ENCODE data around the gene KCTD3. TPM values are rescaled to one million over a fixed set of nuclear protein-coding genes. Genes with fewer than 3 reads are reported as not detected.

Gene KCTD3
- total RNA-seq, 1 experiment from 2014 or later: 52.8 TPM

DNA sequence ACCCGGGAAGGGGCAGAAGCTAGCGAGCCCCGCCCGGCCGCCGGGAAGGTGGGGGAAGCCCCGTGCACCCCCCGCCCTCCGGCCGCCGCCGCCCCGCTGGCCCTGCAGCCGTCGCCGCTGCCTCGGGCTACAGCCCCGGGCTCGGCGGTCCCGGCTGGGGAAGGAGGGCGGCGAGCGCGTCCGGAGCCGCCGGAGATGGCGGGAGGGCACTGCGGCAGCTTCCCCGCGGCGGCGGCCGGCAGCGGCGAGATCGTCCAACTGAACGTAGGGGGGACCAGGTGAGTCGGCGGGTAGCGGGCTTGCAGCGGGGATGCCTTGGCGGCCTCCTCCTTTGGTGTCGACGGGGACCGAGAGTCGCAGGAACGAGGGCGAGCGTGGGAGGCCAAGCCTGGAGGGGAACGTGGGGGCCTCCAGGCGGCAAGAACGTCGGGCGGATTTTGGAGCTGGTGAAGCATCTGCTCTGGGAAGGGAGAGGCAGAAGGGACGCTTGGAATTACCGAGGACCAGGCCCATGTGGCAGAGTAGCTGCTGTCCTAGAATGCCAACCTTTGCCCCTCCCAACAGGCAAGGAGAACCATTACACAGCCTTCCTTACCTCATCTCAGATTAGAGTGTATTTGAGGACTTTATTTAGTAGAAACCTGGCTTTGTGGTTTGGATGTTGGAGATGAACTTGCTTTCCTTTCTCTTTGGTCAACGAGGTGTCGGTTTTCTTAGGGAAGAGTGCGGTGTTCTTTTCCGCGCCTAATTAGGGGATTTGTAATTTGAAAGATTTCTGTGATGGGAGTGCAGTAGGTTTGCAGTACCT, 591 bp downstream of the KCTD3 start:
- Histone ChIP-seq H3K4me1 (ENCODE audit: insufficient read depth, low read length) (peaks cover 44% of the 10 kb centered on the region), H2AFZ (ENCODE audit: low read length) (peak overlapping the region; percentile 92), H3K27ac (ENCODE audit: low read length) (peak overlapping the region; percentile 88), H3K4me2 (ENCODE audit: low read length) (peak overlapping the region; percentile 88), H3K9me2 (replicated peaks; ENCODE audit: low read length) (no peaks in the 10 kb centered on the region), H3K9ac (ENCODE audit: low read length) (peak overlapping the region; percentile 83), H3K79me2 (ENCODE audit: low read length) (peaks cover 72% of the 10 kb centered on the region), H3K4me3 (ENCODE audit: low read length) (peak overlapping the region; percentile 81), H4K20me1 (ENCODE audit: low read length) (peaks cover 24% of the 10 kb centered on the region), H3K9me3 (ENCODE audit: low read length) (no peaks in the 10 kb centered on the region), H3F3A (ENCODE audit: low read length, unreplicated experiment) (peaks cover 17% of the 10 kb centered on the region), H3K36me3 (ENCODE audit: low read depth, low read length) (no peaks in the 10 kb centered on the region), H3K27me3 (ENCODE audit: low read length) (no peaks in the 10 kb centered on the region)
- ATAC-seq (peak; percentile 60), DNase-seq (peak; percentile 77)
- TF ChIP-seq EZH2phosphoT487 (IDR thresholded peaks at IDR 0.05; ENCODE audit: borderline replicate concordance, low read length): no peak
- POLR2A ChIA-PET (ENCODE audit: unreplicated experiment): interaction anchor here (0.7 kb wide), 1 partner anchor 25 kb away, joined by 5 read pairs; no protein-coding TSS in a partner anchor
- intact Hi-C loops (cut with micrococcal nuclease): loop anchor here (2.0 kb wide), 1 partner anchor 375 kb away; no protein-coding TSS in a partner anchor
- CTCF ChIA-PET: no interaction called here
- BruUV-seq (replicated peaks): TSS peak; percentile 63

DNA sequence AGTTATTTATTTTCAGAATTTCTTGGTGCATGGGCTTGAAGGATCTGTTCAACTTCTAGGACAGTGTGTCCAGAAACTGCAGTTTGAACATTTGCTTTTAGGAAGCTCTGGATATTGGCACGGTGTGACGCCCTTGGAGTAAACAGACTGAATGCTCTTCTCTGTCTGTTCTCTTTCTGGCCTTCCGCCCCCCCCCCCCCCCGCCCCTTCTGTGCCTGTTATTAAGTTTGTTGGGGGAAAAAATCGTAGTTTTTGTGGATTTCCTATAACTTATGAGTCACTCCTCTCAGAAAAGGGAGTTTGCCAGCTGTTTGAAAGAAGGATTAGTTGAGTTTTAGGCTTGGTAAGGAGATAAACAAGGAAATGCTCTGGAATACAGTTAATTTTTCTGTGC, 1.2 kb downstream of the KCTD3 start:
- H3K9ac ChIP-seq (ENCODE audit: low read length): peak overlapping the region; percentile 83
- H3K9me2 ChIP-seq (replicated peaks; ENCODE audit: low read length): no peaks in the 10 kb centered on the region
- H4K20me1 ChIP-seq (ENCODE audit: low read length): peaks cover 27% of the 10 kb centered on the region
- peak overlapping the region; percentile 88 for H3K27ac ChIP-seq (ENCODE audit: low read length)
- peak; percentile 61 for DNase-seq
- peak; percentile 19 for ATAC-seq
- H3K36me3 ChIP-seq (ENCODE audit: low read depth, low read length): no peaks in the 10 kb centered on the region
- ChIA-PET CTCF (no interaction called here), POLR2A (ENCODE audit: unreplicated experiment) (interaction anchor here (0.6 to 0.7 kb wide), 3 partner anchors 25 to 434 kb away, joined by 3 to 5 read pairs (median 4); no protein-coding TSS in a partner anchor)
- intact Hi-C loops (cut with micrococcal nuclease): no loop called here
- H3K4me1 ChIP-seq (ENCODE audit: insufficient read depth, low read length): peaks cover 48% of the 10 kb centered on the region
- no peaks in the 10 kb centered on the region for H3K27me3 ChIP-seq (ENCODE audit: low read length)
- peaks cover 17% of the 10 kb centered on the region for H3F3A ChIP-seq (ENCODE audit: low read length, unreplicated experiment)
- peaks cover 78% of the 10 kb centered on the region for H3K79me2 ChIP-seq (ENCODE audit: low read length)
- TF ChIP-seq EZH2 (IDR thresholded peaks at IDR 0.05; ENCODE audit: low read length, unreplicated experiment) (no peak), EZH2phosphoT487 (IDR thresholded peaks at IDR 0.05; ENCODE audit: borderline replicate concordance, low read length) (no peak)
- TF ChIP-seq, protein P1, sequence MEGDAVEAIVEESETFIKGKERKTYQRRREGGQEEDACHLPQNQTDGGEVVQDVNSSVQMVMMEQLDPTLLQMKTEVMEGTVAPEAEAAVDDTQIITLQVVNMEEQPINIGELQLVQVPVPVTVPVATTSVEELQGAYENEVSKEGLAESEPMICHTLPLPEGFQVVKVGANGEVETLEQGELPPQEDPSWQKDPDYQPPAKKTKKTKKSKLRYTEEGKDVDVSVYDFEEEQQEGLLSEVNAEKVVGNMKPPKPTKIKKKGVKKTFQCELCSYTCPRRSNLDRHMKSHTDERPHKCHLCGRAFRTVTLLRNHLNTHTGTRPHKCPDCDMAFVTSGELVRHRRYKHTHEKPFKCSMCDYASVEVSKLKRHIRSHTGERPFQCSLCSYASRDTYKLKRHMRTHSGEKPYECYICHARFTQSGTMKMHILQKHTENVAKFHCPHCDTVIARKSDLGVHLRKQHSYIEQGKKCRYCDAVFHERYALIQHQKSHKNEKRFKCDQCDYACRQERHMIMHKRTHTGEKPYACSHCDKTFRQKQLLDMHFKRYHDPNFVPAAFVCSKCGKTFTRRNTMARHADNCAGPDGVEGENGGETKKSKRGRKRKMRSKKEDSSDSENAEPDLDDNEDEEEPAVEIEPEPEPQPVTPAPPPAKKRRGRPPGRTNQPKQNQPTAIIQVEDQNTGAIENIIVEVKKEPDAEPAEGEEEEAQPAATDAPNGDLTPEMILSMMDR (conservative IDR thresholded peaks at IDR 0.05; ENCODE audit: low read depth, low read length): no peak
- peak overlapping the region; percentile 88 for H3K4me2 ChIP-seq (ENCODE audit: low read length)
- peak overlapping the region; percentile 92 for H2AFZ ChIP-seq (ENCODE audit: low read length)
- H3K9me3 ChIP-seq (ENCODE audit: low read length): no peaks in the 10 kb centered on the region
- peak overlapping the region; percentile 81 for H3K4me3 ChIP-seq (ENCODE audit: low read length)
- no TSS peak for BruUV-seq (replicated peaks)

DNA sequence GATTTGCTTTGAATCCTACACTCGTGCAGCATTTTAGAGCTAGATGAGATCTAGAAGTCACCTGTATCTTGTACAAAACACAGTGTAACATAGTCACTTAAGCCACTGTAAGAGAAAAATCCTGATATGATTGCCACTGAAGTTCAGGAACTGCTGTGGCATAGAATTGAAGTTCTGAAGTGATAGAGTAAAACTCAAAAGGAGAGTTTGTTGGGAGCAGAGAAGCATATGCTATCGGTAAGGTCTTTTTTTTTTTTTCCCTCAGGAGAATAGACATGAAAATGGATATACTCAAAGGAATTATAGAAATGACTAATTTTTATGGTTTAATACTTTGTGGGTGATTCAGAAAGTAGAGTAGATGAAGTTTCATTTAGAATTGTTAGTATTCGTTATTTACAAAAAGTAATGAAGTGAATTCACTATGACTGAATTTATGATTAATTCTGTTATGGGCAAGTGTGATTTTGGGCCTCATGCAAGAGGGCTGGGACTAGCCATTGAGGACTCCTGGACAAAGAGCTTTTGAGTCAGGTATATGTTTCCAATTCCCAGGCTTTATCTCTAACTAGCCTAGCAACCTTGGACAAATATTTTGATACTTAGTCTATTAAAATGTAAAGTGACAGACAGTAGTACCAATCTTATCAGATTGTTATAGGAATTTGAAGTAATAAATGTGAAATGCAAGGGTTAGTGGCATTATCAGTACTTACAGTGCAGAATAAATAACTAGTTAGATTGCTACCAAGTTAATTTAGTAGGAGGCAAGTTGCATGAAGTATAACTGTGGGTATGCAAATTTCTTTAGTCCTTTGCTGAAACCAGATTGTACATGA, 3.1 kb downstream of the KCTD3 start:
- Histone ChIP-seq H3K36me3 (ENCODE audit: low read depth, low read length) (no peaks in the 10 kb centered on the region; the same call in 1 of the 2 replicates), H3K9me2 (replicated peaks; ENCODE audit: low read length) (no peaks in the 10 kb centered on the region), H3K79me2 (ENCODE audit: low read length) (peaks cover 95% of the 10 kb centered on the region), H3K9ac (ENCODE audit: low read length) (peak overlapping the region; percentile 83), H3K9me3 (ENCODE audit: low read length) (no peaks in the 10 kb centered on the region), H3K27ac (ENCODE audit: low read length) (peak overlapping the region; percentile 88), H3K4me1 (ENCODE audit: insufficient read depth, low read length) (peaks cover 48% of the 10 kb centered on the region), H2AFZ (ENCODE audit: low read length) (peak overlapping the region; percentile 65), H4K20me1 (ENCODE audit: low read length) (peaks cover 27% of the 10 kb centered on the region), H3K27me3 (ENCODE audit: low read length) (no peaks in the 10 kb centered on the region), H3K4me2 (ENCODE audit: low read length) (peak overlapping the region; percentile 88), H3F3A (ENCODE audit: low read length, unreplicated experiment) (peaks cover 17% of the 10 kb centered on the region), H3K4me3 (ENCODE audit: low read length) (peak overlapping the region; percentile 81)
- intact Hi-C loops (cut with micrococcal nuclease): loop anchor here (1.0 to 5.0 kb wide), 4 partner anchors 19 to 455 kb away; no protein-coding TSS in a partner anchor
- peak; percentile 91 for DNase-seq
- ATAC-seq: peak; percentile 23
- TF ChIP-seq, protein P1 (conservative IDR thresholded peaks at IDR 0.05; ENCODE audit: low read depth, low read length): no peak
- no peak for TF ChIP-seq EZH2 (IDR thresholded peaks at IDR 0.05; ENCODE audit: low read length, unreplicated experiment)
- TF ChIP-seq EZH2phosphoT487 (IDR thresholded peaks at IDR 0.05; ENCODE audit: borderline replicate concordance, low read length): no peak
- BruUV-seq (replicated peaks): no TSS peak
- ChIA-PET POLR2A (ENCODE audit: unreplicated experiment) (interaction anchor here (0.5 to 0.7 kb wide), 2 partner anchors 82 to 1013 kb away, joined by 3 to 10 read pairs; no protein-coding TSS in a partner anchor), CTCF (no interaction called here)

All from PC-3 (cell line).